Measurements from ENCODE around the gene RPL29. TPM values are rescaled to one million over a fixed set of nuclear protein-coding genes. Genes with fewer than 3 reads are reported as not detected.

The RPL29 gene
- total and polyA plus RNA-seq, 2 of the 4 experiments (the other 2 are of a cell fraction): 2,081 to 2,126 TPM

DNA sequence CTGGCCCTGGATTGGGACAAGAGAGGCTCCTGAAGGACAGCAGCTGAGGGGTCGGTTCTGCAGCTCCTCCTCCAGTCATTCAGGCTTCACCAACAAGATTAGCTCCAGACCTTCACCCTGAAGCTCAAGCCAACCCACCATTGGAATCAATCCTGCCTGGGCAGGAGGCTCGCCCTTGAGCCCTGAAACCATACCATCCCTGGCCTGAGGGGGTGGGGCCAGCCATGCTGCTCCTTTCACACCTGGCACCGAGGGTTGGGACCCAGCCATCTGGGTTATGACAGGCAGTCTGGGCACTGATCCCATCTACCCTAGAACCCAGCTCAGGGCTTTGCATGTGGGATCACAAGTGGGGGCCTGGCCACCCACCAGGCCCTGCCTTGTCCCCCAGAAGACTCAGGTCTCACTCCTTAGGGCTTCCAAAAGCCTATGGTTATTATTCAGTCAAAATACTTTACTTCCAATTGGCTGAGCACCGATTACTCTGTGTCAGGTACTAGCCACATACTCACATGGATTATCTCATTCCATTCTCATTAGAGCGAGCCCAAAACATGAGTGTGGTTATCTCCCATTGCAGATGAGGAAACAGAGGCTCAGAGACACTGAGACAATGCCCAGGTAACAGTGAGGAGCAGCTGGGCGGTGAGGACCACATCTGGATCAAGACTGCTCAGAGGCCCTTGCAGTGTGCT lies 24.9 kb downstream of the RPL29 start:
- no peak for ATAC-seq (ENCODE audit: low read depth)
- intact Hi-C loops (cut with micrococcal nuclease) (no loop called here), dilution Hi-C loops (cut with HindIII; ENCODE audit: low sequenced_read_pairs, unreplicated experiment) (no loop called here), in situ Hi-C loops (cut with MboI; ENCODE audit: low sequenced_read_pairs) (loop anchor here (25.0 kb wide), 1 partner anchor 1633 kb away; the partner anchor contains the start of genes RASSF1, TUSC2 and ZMYND10)
- no peak overlapping the region for H2AFZ ChIP-seq (replicated peaks; ENCODE audit: low read length, poor library complexity)
- H3K4me2 ChIP-seq (ENCODE audit: low read depth, low read length): no peak overlapping the region
- no peak overlapping the region for H3K14ac ChIP-seq (replicated peaks; ENCODE audit: low read depth, low read length)
- CTCF ChIA-PET: no interaction called here
- H2AK5ac ChIP-seq (ENCODE audit: low read depth, low read length): 0 out of 2 replicates have a peak overlapping the region, but pooled peaks have one; percentile 27
- H3K27me3 ChIP-seq (ENCODE audit: control insufficient read depth, insufficient read depth, low read length): no peaks in the 10 kb centered on the region
- H3K9ac ChIP-seq (ENCODE audit: low read depth, low read length): no peak overlapping the region
- H2BK20ac ChIP-seq (ENCODE audit: low read depth, low read length): no peak overlapping the region
- BruUV-seq (replicated peaks): no TSS peak
- H3K4me3 ChIP-seq (ENCODE audit: insufficient read depth, low read depth, low read length): no peak overlapping the region
- peaks cover 28% of the 10 kb centered on the region for H3K4me1 ChIP-seq (ENCODE audit: control insufficient read depth, insufficient read depth, low read length)
- H4K8ac ChIP-seq (ENCODE audit: low read depth in 2 of 2, low read length in 2 of 2): no peak overlapping the region
- 71% methylated on average over 4 of the region's 6 CpGs; no CpG with 5 or more reads in 1 of the 2 experiments for WGBS, 2 experiments (ENCODE audit: extremely low coverage in 2 of 2, insufficient read length in 1 of 2)
- peaks cover 26 to 59% of the 10 kb centered on the region in 2 experiments for H3K79me1 ChIP-seq (ENCODE audit: low read depth in 1 of 2, low read length in 2 of 2)
- no peak overlapping the region for H3K56ac ChIP-seq (ENCODE audit: extremely low read depth, insufficient read depth, low read length)
- H3K23ac ChIP-seq (ENCODE audit: low read depth, low read length): no peak overlapping the region
- no peak overlapping the region for H2BK120ac ChIP-seq (ENCODE audit: low read depth, low read length)
- H2BK15ac ChIP-seq (ENCODE audit: low read depth, low read length): no peak overlapping the region
- no peak overlapping the region for H4K5ac ChIP-seq (ENCODE audit: low read depth, low read length)
- H2AK9ac ChIP-seq (replicated peaks; ENCODE audit: low read depth, low read length, poor library complexity): no peak overlapping the region
- H3K9me1 ChIP-seq (ENCODE audit: insufficient read depth, low read length): peaks cover 26% of the 10 kb centered on the region
- POLR2A ChIA-PET (ENCODE audit: unreplicated experiment): interaction anchor here (0.5 kb wide), 1 partner anchor 21 kb away, joined by 3 read pairs; no protein-coding TSS in a partner anchor
- no peaks in the 10 kb centered on the region for H3K9me3 ChIP-seq (ENCODE audit: control insufficient read depth, insufficient read depth, low read length)
- H2BK5ac ChIP-seq (ENCODE audit: low read depth, low read length, poor library complexity, severe bottlenecking): no peak overlapping the region
- no peaks in the 10 kb centered on the region; the same call in 1 of the 2 replicates for H3K36me3 ChIP-seq (ENCODE audit: control insufficient read depth, insufficient read depth, low read length)
- no peak overlapping the region for H4K91ac ChIP-seq (ENCODE audit: insufficient read depth, low read depth, low read length)
- H3K18ac ChIP-seq (ENCODE audit: low read depth, low read length): no peak overlapping the region
- peaks cover 4% of the 10 kb centered on the region for H4K20me1 ChIP-seq (ENCODE audit: insufficient read depth, low read length)
- no peak overlapping the region for H3K27ac ChIP-seq (ENCODE audit: insufficient read depth, low read length)
- DNase-seq: no peak
- no peak overlapping the region for H3K4ac ChIP-seq (ENCODE audit: low read depth, low read length)
- TF ChIP-seq CHD1 (IDR thresholded peaks at IDR 0.05; ENCODE audit: low read depth, low read length): no peak
- TF ChIP-seq RAD21 (IDR thresholded peaks at IDR 0.05; ENCODE audit: low read length): no peak
- TF ChIP-seq RFX5 (IDR thresholded peaks at IDR 0.05; ENCODE audit: low read depth, low read length): no peak
- TF ChIP-seq, protein P1, sequence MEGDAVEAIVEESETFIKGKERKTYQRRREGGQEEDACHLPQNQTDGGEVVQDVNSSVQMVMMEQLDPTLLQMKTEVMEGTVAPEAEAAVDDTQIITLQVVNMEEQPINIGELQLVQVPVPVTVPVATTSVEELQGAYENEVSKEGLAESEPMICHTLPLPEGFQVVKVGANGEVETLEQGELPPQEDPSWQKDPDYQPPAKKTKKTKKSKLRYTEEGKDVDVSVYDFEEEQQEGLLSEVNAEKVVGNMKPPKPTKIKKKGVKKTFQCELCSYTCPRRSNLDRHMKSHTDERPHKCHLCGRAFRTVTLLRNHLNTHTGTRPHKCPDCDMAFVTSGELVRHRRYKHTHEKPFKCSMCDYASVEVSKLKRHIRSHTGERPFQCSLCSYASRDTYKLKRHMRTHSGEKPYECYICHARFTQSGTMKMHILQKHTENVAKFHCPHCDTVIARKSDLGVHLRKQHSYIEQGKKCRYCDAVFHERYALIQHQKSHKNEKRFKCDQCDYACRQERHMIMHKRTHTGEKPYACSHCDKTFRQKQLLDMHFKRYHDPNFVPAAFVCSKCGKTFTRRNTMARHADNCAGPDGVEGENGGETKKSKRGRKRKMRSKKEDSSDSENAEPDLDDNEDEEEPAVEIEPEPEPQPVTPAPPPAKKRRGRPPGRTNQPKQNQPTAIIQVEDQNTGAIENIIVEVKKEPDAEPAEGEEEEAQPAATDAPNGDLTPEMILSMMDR (conservative IDR thresholded peaks at IDR 0.05; ENCODE audit: low read depth, low read length): no peak
- no peak for TF ChIP-seq MAZ (IDR thresholded peaks at IDR 0.05; ENCODE audit: borderline replicate concordance, low read depth, low read length)
- no peak for TF ChIP-seq SMC3 (IDR thresholded peaks at IDR 0.05; ENCODE audit: low read depth, low read length)
- no peak for TF ChIP-seq POLR2A (IDR thresholded peaks at IDR 0.05; ENCODE audit: low read depth, low read length)
- no peak for TF ChIP-seq RCOR1 (IDR thresholded peaks at IDR 0.05; ENCODE audit: insufficient replicate concordance, low read length)
- no peak for TF ChIP-seq MAFK (IDR thresholded peaks at IDR 0.05; ENCODE audit: low read depth, low read length)
- no peak for TF ChIP-seq NFE2L2 (IDR thresholded peaks at IDR 0.05; ENCODE audit: low read depth, low read length)
- TF ChIP-seq, protein P2, sequence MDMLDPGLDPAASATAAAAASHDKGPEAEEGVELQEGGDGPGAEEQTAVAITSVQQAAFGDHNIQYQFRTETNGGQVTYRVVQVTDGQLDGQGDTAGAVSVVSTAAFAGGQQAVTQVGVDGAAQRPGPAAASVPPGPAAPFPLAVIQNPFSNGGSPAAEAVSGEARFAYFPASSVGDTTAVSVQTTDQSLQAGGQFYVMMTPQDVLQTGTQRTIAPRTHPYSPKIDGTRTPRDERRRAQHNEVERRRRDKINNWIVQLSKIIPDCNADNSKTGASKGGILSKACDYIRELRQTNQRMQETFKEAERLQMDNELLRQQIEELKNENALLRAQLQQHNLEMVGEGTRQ (IDR thresholded peaks at IDR 0.05; ENCODE audit: low read depth, low read length): no peak
- no peak for TF ChIP-seq FOS (IDR thresholded peaks at IDR 0.05; ENCODE audit: low read depth, low read length)
- no peak for TF ChIP-seq MXI1 (IDR thresholded peaks at IDR 0.05; ENCODE audit: borderline replicate concordance, low read depth, low read length)
- TF ChIP-seq BHLHE40 (IDR thresholded peaks at IDR 0.05; ENCODE audit: low read depth, low read length): no peak
- TF ChIP-seq, protein P3, sequence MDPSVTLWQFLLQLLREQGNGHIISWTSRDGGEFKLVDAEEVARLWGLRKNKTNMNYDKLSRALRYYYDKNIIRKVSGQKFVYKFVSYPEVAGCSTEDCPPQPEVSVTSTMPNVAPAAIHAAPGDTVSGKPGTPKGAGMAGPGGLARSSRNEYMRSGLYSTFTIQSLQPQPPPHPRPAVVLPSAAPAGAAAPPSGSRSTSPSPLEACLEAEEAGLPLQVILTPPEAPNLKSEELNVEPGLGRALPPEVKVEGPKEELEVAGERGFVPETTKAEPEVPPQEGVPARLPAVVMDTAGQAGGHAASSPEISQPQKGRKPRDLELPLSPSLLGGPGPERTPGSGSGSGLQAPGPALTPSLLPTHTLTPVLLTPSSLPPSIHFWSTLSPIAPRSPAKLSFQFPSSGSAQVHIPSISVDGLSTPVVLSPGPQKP (IDR thresholded peaks at IDR 0.05; ENCODE audit: borderline replicate concordance, low read depth, low read length): no peak

Measured in IMR-90 (cell line).